Nephron progenitor cell (in vitro differentiated cells): ENCODE measurements around the gene PRELID3B.

Source experiments
- DNase-seq: peaks from one replicate; pipeline ENCODE4 v3.0.0; 2021
- H3K27ac Mint-ChIP-seq: 2 replicates; pipeline ENCODE4 v1.8.0; 2021; ENCODE audit warnings: mild to moderate bottlenecking, moderate library complexity, mixed read lengths
- H3K27me3 Mint-ChIP-seq: 2 replicates; pipeline ENCODE4 v1.8.0; 2021; ENCODE audit warnings: mild to moderate bottlenecking, low read depth, mixed read lengths; ENCODE audit not compliant: poor library complexity
- H3K36me3 Mint-ChIP-seq: 2 replicates; pipeline ENCODE4 v1.8.0; 2021; ENCODE audit warnings: low read depth, mixed read lengths
- H3K4me1 Mint-ChIP-seq: 2 replicates; pipeline ENCODE4 v1.8.0; 2021; ENCODE audit warnings: mixed read lengths
- H3K4me3 Mint-ChIP-seq: 2 replicates; pipeline ENCODE4 v1.8.0; 2021; ENCODE audit warnings: mild to moderate bottlenecking, moderate library complexity, mixed read lengths
- H3K9me3 Mint-ChIP-seq: 2 replicates; pipeline ENCODE4 v1.8.0; 2021; ENCODE audit warnings: mild to moderate bottlenecking, moderate library complexity, mixed read lengths
- CTCF ChIP-seq: fragments of 200-600 bp; sonication (generic); IDR thresholded peaks from 2 replicates; pipeline ENCODE4 v1.5.0; 2021; ENCODE audit warnings: antibody characterized with exemption

PRELID3B gene

GRCh38 chr20:59018817-59019216, 23.8 kb downstream of the PRELID3B start:
- Mint-ChIP-seq H3K4me1 (peaks cover 43% of the 10 kb centered on the region), H3K27ac (no peak overlapping the region), H3K36me3 (peaks cover 17% of the 10 kb centered on the region), H3K27me3 (peaks cover 12% of the 10 kb centered on the region), H3K4me3 (no peak overlapping the region), H3K9me3 (no peaks in the 10 kb centered on the region)
- no peak for TF ChIP-seq CTCF
- no peak for DNase-seq

GRCh38 chr20:59017493-59018231, 24.9 kb downstream of the PRELID3B start:
- DNase-seq, result no peak
- Mint-ChIP-seq H3K27me3 (peaks cover 13% of the 10 kb centered on the region), H3K4me3 (no peak overlapping the region), H3K36me3 (peaks cover 5% of the 10 kb centered on the region), H3K27ac (no peak overlapping the region), H3K9me3 (no peaks in the 10 kb centered on the region), H3K4me1 (peaks cover 47% of the 10 kb centered on the region)
- no peak for TF ChIP-seq CTCF

GRCh38 chr20:59016795-59017492, 25.6 kb downstream of the PRELID3B start:
- H3K4me1 Mint-ChIP-seq, result peaks cover 45% of the 10 kb centered on the region
- no peak for DNase-seq
- no peaks in the 10 kb centered on the region for H3K9me3 Mint-ChIP-seq
- H3K4me3 Mint-ChIP-seq, result no peak overlapping the region
- no peak overlapping the region for H3K27ac Mint-ChIP-seq
- no peak for TF ChIP-seq CTCF
- no peaks in the 10 kb centered on the region for H3K36me3 Mint-ChIP-seq
- H3K27me3 Mint-ChIP-seq, result peaks cover 12% of the 10 kb centered on the region

- Mint-ChIP-seq H3K36me3 (no peaks in the 10 kb centered on the region), H3K27ac (no peak overlapping the region), H3K4me1 (peaks cover 46% of the 10 kb centered on the region), H3K9me3 (no peaks in the 10 kb centered on the region), H3K27me3 (peaks cover 12% of the 10 kb centered on the region), H3K4me3 (no peak overlapping the region)
- no peak for DNase-seq
- TF ChIP-seq CTCF, result no peak
These were observed 26.5 kb downstream of the PRELID3B start for GRCh38 chr20:59015812-59016711.

GRCh38 chr20:59015411-59015810, 27.2 kb downstream of the PRELID3B start:
- Mint-ChIP-seq H3K27me3 (peaks cover 12% of the 10 kb centered on the region), H3K27ac (no peak overlapping the region), H3K9me3 (no peaks in the 10 kb centered on the region), H3K4me3 (no peak overlapping the region), H3K36me3 (no peaks in the 10 kb centered on the region), H3K4me1 (peaks cover 47% of the 10 kb centered on the region)
- TF ChIP-seq CTCF, result no peak
- no peak for DNase-seq
